Nucleus accumbens (tissue), 56 donors: Measurements from ENCODE around the gene MEX3D.
"Not testable (repeated sequence)": the region's sequence is repeated elsewhere in the genome, so short reads cannot be mapped to it uniquely, and the experiment has no call there.

Experiments used
- DNase-seq, 56 donors: peaks; one replicate each; lab custom pipeline; 2025; lab: John Stamatoyannopoulos, UW

Gene MEX3D

GRCh38 chr19:1524287-1524971 lies 43.7 kb downstream of the MEX3D start:
- peak in 1 of 56 donors; percentile 33 for DNase-seq

- DNase-seq, result peak in 16 of 56 donors; percentile 2 to 63 (median 18)
Measured at GRCh38 chr19:1523412-1524286, 44.5 kb downstream of the MEX3D start, which contains the start of gene PLK5. PLK5 (plus strand) TSS chr19:1524077; CDS start chr19:1526997, 2,920 bp downstream.

- DNase-seq, result no peak
Measured at GRCh38 chr19:1522838-1523237, 45.3 kb downstream of the MEX3D start.

GRCh38 chr19:1522061-1522460 lies 46.1 kb downstream of the MEX3D start:
- peak in 1 of 56 donors; percentile 28 for DNase-seq

GRCh38 chr19:1521636-1522035 lies 46.5 kb downstream of the MEX3D start:
- DNase-seq, result peak in 51 of 56 donors; percentile 3 to 85 (median 44)

GRCh38 chr19:1520203-1520780 lies 47.8 kb downstream of the MEX3D start:
- no peak for DNase-seq

- not testable (repeated sequence) for DNase-seq
Measured at GRCh38 chr19:1519802-1520201, 48.3 kb downstream of the MEX3D start.

GRCh38 chr19:1518471-1518870 lies 49.7 kb downstream of the MEX3D start:
- no peak for DNase-seq

- no peak for DNase-seq
Measured at GRCh38 chr19:1516395-1516753, 51.8 kb downstream of the MEX3D start.

- no peak for DNase-seq
Measured at GRCh38 chr19:1514986-1515721, 53.0 kb downstream of the MEX3D start.

GRCh38 chr19:1514295-1514661 lies 53.8 kb downstream of the MEX3D start:
- no peak for DNase-seq

- DNase-seq, result peak in 2 of 56 donors; percentile 30 to 34
Measured at GRCh38 chr19:1513499-1514294, 54.4 kb downstream of the MEX3D start.

GRCh38 chr19:1512671-1513498 lies 55.2 kb downstream of the MEX3D start, which contains the start of gene ADAMTSL5:
ADAMTSL5 (minus strand) TSS chr19:1513019; CDS start chr19:1510943, 2,076 bp downstream.
- DNase-seq, result no peak

GRCh38 chr19:1511318-1512317 lies 56.5 kb downstream of the MEX3D start:
- no peak for DNase-seq

GRCh38 chr19:1510807-1511206 lies 57.3 kb downstream of the MEX3D start:
- no peak for DNase-seq

GRCh38 chr19:1510442-1510806 lies 57.7 kb downstream of the MEX3D start:
- no peak for DNase-seq

GRCh38 chr19:1509602-1510441 lies 58.3 kb downstream of the MEX3D start:
- DNase-seq, result no peak
